Panc1 (cell line): ENCODE results near the gene OPA1.

Experiments used
- POLR2AphosphoS5 ChIP-seq: IDR thresholded peaks from 2 replicates; pipeline ENCODE4 v1.6.1; 2012; ENCODE audit warnings: mild to moderate bottlenecking, low read depth, low read length, moderate library complexity
- TF ChIP-seq, protein P1 (sequence below), 2 experiments: IDR thresholded peaks; 2 replicates each; pipeline ENCODE4 v1.6.1; 2011 to 2012; ENCODE audit warnings: low read depth in 2 of 2, control low read depth in 1 of 2, low read length in 1 of 2, mild to moderate bottlenecking in 1 of 2, moderate library complexity in 1 of 2; ENCODE audit not compliant: insufficient read depth in 1 of 2
- TF ChIP-seq, protein P2 (sequence below): fragments of 450-650 bp; IDR thresholded peaks from 2 replicates; pipeline ENCODE4 v1.5.1; 2017; ENCODE audit warnings: mild to moderate bottlenecking

DNA sequence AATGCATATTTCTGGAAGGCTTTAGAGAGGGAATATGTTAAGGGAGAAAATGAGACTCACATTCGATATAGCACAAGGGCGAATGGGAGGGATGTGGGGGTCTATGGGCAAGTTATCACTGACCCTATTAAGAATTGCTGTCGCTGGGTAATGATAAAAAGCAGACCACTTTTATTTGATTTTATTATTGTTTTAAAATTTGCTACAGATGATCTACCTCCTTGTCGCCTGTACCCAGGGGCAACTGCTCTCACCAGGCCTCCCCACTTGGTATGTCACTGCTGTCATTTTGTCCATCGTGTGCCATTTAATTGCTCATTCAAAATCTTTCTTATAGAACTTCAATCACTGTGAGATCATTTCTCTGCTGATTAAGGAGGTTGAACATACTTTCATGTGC, 153.8 kb downstream of the OPA1 start:
- TF ChIP-seq POLR2AphosphoS5, result no peak
- TF ChIP-seq, protein P1, sequence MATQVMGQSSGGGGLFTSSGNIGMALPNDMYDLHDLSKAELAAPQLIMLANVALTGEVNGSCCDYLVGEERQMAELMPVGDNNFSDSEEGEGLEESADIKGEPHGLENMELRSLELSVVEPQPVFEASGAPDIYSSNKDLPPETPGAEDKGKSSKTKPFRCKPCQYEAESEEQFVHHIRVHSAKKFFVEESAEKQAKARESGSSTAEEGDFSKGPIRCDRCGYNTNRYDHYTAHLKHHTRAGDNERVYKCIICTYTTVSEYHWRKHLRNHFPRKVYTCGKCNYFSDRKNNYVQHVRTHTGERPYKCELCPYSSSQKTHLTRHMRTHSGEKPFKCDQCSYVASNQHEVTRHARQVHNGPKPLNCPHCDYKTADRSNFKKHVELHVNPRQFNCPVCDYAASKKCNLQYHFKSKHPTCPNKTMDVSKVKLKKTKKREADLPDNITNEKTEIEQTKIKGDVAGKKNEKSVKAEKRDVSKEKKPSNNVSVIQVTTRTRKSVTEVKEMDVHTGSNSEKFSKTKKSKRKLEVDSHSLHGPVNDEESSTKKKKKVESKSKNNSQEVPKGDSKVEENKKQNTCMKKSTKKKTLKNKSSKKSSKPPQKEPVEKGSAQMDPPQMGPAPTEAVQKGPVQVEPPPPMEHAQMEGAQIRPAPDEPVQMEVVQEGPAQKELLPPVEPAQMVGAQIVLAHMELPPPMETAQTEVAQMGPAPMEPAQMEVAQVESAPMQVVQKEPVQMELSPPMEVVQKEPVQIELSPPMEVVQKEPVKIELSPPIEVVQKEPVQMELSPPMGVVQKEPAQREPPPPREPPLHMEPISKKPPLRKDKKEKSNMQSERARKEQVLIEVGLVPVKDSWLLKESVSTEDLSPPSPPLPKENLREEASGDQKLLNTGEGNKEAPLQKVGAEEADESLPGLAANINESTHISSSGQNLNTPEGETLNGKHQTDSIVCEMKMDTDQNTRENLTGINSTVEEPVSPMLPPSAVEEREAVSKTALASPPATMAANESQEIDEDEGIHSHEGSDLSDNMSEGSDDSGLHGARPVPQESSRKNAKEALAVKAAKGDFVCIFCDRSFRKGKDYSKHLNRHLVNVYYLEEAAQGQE (IDR thresholded peaks at IDR 0.05; ENCODE audit: insufficient read depth in 1 of 2, low read depth in 2 of 2, low read length in 1 of 2), result no peak
- TF ChIP-seq, protein P2, sequence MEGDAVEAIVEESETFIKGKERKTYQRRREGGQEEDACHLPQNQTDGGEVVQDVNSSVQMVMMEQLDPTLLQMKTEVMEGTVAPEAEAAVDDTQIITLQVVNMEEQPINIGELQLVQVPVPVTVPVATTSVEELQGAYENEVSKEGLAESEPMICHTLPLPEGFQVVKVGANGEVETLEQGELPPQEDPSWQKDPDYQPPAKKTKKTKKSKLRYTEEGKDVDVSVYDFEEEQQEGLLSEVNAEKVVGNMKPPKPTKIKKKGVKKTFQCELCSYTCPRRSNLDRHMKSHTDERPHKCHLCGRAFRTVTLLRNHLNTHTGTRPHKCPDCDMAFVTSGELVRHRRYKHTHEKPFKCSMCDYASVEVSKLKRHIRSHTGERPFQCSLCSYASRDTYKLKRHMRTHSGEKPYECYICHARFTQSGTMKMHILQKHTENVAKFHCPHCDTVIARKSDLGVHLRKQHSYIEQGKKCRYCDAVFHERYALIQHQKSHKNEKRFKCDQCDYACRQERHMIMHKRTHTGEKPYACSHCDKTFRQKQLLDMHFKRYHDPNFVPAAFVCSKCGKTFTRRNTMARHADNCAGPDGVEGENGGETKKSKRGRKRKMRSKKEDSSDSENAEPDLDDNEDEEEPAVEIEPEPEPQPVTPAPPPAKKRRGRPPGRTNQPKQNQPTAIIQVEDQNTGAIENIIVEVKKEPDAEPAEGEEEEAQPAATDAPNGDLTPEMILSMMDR, result no peak
